HG03469 (cell line): ENCODE measurements around the gene SMIM20.
"Not testable (repeated sequence)": the region's sequence is repeated elsewhere in the genome, so short reads cannot be mapped to it uniquely, and the experiment has no call there.

Experiments used
- ATAC-seq: cut with Tn5 transposase; IDR thresholded peaks from one replicate; pipeline ENCODE4 v1.9.1; 2021; ENCODE audit warnings: mild to moderate bottlenecking, moderate library complexity, moderate number of reproducible peaks; ENCODE audit not compliant: unreplicated experiment

Gene SMIM20

GRCh38 chr4:25913851-25914669 is at the start of gene SMIM20:
Gene SMIM20 (plus strand): TSS chr4:25914220. CDS start chr4:25914314, 94 bp downstream.
- ATAC-seq = peak; percentile 86

- no peak for ATAC-seq
Observed at GRCh38 chr4:25865586-25865985, 48.4 kb upstream of the SMIM20 start.

GRCh38 chr4:25866401-25866800 is 47.6 kb upstream of the SMIM20 start:
- ATAC-seq = not testable (repeated sequence)

GRCh38 chr4:25867781-25868294 is 46.2 kb upstream of the SMIM20 start:
- ATAC-seq = no peak

GRCh38 chr4:25870081-25870480 is 43.9 kb upstream of the SMIM20 start:
- ATAC-seq = no peak

- no peak for ATAC-seq
Observed at GRCh38 chr4:25872851-25873631, 41.0 kb upstream of the SMIM20 start.

GRCh38 chr4:25873632-25874129 is 40.3 kb upstream of the SMIM20 start:
- no peak for ATAC-seq

GRCh38 chr4:25874655-25875054 is 39.4 kb upstream of the SMIM20 start:
- ATAC-seq = no peak

GRCh38 chr4:25875281-25875745 is 38.7 kb upstream of the SMIM20 start:
- ATAC-seq = peak; percentile 34

GRCh38 chr4:25878676-25879075 is 35.3 kb upstream of the SMIM20 start:
- ATAC-seq = no peak

GRCh38 chr4:25879091-25879584 is 34.9 kb upstream of the SMIM20 start:
- ATAC-seq = no peak

GRCh38 chr4:25879587-25879986 is 34.4 kb upstream of the SMIM20 start:
- no peak for ATAC-seq

GRCh38 chr4:25879991-25880651 is 33.9 kb upstream of the SMIM20 start:
- peak; percentile 52 for ATAC-seq

- no peak for ATAC-seq
Observed at GRCh38 chr4:25881193-25881592, 32.8 kb upstream of the SMIM20 start.

GRCh38 chr4:25882226-25882625 is 31.8 kb upstream of the SMIM20 start:
- ATAC-seq = no peak

GRCh38 chr4:25883565-25883964 is 30.5 kb upstream of the SMIM20 start:
- ATAC-seq = no peak

GRCh38 chr4:25884031-25884782 is 29.8 kb upstream of the SMIM20 start:
- peak; percentile 46 for ATAC-seq

- ATAC-seq = no peak
Observed at GRCh38 chr4:25888781-25889180, 25.2 kb upstream of the SMIM20 start.

- ATAC-seq = no peak
Observed at GRCh38 chr4:25889589-25890503, 24.2 kb upstream of the SMIM20 start.
